GM19023 (cell line): Measurements from ENCODE around the gene ARHGEF25.
"Not testable (repeated sequence)": the region's sequence is repeated elsewhere in the genome, so short reads cannot be mapped to it uniquely, and the experiment has no call there.

Experiments used
- ATAC-seq: cut with Tn5 transposase; IDR thresholded peaks from one replicate; pipeline ENCODE4 v1.9.1; 2021; ENCODE audit warnings: mild to moderate bottlenecking, moderate library complexity; ENCODE audit not compliant: unreplicated experiment

ARHGEF25 gene

DNA sequence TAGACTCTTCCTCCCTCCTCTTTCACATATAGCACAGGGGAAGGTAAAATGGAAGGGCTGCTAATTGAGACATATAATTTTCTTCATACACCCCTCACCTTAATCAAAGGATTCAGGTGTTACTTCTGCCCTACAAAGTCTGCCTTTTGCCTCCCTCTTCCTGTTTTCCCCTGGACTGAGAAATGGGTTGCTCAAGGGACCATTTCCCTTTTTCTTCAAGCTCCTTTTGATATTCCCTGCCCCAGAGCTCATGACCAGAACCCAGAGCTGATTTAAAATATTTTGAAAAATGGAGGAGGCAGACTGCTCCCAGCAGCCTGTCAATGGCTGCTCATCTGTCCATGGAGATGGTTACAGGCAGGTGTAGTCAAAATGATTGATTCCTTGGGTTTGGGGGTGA is 26.5 kb upstream of the ARHGEF25 start:
- ATAC-seq: no peak

DNA sequence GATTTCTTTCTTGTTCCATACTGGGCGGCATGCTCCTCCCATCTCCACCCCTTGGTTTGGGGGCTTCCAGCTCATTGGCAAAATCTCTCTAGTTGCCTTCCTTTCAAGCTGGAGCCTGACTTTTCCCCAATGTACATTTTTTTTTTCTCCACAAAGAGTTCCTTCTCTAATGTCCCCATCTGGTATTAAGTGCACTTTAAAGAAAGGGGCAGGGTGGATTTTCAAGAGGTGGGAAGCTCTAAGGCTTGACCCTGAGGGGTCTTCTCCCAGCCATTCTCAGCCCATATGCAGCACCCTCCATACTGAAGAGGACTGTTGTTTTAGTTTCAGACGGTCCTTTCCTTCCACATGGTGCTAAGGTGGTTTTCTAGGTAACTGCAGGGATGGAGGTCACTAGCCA is 26.1 kb upstream of the ARHGEF25 start:
- ATAC-seq: no peak

DNA sequence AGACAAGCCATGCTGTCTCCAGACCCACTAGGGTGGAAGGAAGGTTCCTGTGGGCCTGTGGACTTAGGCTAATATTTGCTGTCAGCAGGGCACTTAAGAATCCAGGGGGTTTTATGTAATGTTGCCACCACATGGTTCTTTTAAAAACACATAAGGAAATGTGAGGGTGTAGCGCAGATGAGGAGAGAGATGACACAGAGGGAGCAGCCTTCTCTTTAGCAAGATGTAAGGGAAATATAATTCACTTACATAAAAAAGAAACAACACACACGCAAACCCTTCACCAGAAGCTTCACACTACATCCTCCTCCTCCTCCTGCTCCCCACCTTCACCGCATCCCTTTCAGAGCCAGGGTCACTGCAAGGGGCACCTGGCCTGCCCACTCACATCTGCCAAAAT is 25.1 kb upstream of the ARHGEF25 start:
- ATAC-seq: no peak

DNA sequence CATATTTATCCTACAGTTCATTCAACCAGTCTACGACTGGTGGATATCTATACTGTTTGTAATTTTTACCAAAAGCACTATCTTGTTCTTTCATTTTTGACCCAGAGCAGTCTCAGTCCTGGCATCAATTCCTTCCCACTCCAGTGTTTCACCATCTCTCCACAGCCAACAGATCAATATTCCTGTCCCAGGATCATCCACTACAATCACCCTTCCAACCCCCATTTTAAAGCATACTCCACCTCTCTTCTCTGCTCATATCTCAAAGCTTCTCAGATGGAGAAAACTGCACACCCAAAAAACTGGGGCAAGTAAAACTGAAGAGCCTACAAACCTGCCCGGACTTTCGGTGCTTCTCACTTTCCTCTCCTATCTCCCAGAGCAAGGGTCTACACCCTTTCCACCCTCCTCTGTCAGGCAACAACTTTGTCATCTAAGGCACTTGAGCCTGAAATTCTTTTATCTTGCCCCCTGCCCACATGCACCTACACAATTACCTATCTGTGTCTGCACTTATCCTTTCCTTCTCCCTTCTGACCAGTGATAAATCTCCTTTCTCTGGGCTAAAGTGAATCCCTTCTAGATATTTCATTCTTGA is 24.3 kb upstream of the ARHGEF25 start:
- ATAC-seq: no peak

DNA sequence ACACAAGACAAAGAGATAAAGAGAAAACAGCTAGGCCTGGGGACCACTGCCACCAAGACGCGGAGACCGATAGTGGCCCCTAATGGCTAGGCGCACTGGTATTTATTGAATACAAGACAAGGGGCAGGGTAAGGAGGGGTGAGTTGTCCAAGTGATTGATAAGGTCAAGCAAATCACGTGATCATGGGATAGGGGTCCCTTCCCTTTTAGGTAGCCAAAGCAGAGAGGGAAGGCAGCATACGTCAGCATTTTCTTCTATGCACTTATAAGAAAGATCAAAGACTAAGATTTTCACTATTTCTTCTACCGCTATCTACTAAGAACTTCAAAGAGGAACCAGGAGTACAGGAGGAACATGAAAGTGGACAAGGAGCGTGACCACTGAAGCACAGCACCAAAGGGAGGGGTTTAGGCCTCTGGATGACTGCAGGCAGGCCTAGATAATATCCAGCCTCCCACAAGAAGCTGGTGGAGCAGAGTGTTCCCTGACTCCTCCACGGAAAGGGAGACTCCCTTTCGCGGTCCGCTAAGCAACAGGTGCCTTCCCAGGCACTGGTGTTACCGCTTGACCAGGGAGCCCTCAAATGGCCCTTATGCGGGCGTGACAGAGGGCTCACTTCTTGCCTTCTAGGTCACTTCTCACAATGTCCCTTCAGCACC is 22.2 kb upstream of the ARHGEF25 start:
- ATAC-seq: not testable (repeated sequence)

DNA sequence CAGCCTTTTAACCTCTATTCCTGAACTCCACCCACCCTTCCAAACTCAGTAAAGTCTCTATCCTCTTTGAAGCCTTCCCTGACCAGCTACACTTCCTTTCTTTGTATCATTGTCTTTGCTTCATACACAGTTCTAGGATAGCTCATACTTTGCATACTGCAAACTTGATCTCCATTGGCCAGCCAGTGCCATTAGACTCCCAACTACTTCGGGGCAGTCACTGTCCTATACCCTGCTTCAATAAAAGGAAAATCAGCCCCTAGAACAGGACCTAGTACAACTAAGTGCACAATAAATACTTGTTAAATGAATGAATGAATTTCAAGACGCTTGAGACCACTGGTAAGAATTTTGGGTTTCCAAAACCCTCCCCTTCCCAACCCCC is 20.8 kb upstream of the ARHGEF25 start:
- ATAC-seq: no peak

DNA sequence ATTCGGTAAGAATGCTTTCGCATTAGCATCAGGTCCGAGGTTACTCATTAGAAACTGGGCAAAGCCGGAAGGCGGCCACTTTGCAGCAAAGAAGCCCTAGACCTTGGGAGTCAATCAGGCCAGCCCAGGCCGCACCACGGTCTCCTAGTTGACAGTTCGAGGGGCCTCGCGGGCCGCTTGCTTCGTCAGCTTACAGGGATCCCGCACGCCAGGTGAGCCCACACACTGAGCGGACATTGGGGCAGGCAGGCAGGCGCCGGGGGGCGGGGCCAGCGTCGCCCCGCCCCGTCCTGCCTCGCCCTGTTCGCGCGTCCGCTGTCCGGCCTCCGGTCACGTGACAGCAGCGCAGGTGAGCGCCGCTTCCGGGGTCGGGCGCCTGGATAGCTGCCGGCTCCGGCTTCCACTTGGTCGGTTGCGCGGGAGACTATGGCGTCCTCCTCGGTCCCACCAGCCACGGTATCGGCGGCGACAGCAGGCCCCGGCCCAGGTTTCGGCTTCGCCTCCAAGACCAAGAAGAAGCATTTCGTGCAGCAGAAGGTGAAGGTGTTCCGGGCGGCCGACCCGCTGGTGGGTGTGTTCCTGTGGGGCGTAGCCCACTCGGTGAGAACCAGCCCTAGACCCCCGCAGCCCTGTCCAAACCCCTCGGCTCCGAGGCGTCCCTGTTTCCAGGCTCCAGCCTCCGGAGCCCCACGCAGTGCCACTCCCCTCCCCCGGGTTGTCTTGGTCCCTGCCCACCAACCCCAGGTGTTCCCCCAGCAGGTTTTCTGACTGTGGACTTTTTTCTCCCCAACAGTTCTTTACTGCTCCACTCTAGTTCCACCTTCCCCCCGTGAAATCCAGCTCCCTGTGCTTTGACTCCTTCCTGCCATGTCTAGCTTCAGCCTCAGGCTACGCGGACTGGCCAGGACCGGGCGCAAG is 20.1 kb upstream of the ARHGEF25 start, which contains the start of gene PIP4K2C:
TSS of gene PIP4K2C (plus strand) at position 329 of the 918 bp plus-strand sequence. CDS start at position 427, 98 bp downstream.
- peak; percentile 97 for ATAC-seq

DNA sequence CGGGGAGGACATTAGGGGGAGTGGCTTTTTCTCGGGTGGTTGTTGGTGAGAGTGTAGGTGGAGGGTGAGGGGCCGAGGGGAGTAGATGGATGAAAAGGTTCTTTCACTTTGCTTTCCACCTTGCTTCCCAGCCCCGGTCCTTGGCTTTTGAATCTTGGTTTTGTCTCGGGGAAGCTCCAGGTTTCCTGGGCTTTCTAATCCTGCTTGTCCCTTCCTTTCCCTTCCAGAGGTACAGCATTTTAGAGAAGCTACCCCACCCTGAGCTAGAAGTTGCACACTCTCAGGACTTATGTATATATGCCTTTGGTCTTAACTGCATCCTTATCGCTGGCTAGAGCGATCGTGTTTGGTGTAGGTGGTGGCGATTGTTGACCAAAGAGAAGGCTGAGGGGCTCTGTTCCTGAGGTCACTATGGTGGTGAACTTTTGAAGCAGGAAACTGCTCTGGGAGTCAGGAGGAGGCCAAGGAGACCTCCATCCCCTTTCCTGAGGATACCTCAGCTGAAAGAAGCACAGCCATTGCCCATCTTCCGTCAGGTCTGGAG is 19.4 kb upstream of the ARHGEF25 start:
- no peak for ATAC-seq

DNA sequence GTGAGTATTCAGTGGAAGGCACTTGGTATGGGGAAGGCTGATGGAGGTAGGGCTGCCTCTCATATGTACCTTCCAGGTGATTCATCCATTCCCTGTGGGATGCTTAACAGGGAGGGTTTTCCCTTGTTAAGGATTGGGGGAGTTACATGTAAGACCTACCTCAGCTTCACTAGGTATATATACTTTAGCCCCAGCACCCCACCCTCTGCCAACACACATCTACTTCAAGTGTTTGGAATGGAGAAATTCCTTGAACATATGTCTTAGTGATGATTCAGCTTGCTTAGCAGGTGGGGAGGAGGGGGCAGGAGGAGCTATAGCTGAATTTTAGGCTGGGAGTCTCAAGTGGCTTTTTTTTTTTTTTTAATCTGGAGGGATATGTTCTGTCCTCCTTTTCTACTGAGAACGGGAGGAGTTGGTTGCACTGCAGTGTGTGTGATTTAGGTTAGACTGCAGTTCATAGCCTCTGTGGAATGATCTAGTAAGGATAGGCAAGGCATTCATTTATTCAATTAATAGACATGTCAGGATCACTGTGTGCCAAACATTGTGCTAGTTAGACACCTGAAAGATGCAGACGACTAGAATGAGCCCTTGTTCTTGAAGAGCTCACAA is 18.6 kb upstream of the ARHGEF25 start:
- no peak for ATAC-seq

DNA sequence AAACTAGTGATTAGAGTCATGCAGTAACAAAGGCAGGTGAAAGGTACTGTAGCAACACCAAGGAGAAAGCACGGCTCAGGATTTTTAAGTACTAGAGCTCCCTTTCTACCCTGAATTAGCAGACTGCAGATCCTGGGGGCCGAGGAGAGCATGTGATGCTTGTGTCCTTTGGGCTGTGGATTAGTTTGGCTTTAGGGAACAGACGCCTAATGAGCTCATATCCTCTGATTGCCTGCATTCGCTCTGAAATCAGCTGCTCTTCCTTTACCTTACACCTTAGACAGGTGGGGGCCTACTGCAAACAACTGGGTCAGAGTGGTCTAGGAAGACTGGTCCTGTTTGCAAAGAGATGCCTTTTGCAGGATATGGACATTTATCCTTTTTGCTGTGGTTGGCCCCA is 18.0 kb upstream of the ARHGEF25 start:
- no peak for ATAC-seq

DNA sequence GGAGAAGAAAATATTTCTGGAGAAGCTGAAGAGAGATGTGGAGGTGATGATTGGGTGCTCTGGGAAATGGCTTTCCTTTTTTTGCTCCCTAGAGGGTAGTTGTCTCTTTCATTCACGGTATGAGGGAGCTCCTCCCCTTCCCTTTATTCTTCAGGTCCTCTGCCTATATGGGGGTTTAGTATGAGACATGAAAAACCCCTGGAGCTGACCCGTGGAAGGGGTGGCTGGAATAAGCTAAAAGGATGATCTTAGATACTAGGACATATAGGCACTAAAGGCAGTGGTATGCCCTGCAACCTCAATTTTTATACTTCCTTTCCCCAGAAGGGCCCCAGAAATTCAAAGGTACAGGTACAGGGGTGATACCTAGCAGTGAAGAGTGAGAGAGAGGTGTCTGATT is 10.8 kb upstream of the ARHGEF25 start:
- ATAC-seq: no peak

DNA sequence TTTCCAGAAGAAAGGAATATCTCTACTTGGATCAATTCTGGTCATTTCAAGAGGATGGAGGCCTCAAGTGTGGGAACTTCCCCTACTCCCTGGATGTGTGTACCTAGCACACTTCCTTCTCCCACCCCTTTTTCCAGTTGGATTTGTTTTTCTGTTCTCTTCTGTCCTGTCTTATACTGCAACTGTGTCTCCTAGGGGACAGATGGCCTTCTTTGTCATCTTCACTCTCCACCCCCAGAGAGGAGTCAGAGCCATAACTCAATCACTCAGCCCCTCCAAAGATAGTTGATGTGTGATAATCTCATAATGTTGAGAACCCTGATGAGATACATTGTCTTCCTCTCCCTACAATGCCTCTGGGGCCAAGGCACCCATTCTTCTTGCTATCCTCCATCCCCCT is 8.7 kb upstream of the ARHGEF25 start:
- ATAC-seq: no peak

DNA sequence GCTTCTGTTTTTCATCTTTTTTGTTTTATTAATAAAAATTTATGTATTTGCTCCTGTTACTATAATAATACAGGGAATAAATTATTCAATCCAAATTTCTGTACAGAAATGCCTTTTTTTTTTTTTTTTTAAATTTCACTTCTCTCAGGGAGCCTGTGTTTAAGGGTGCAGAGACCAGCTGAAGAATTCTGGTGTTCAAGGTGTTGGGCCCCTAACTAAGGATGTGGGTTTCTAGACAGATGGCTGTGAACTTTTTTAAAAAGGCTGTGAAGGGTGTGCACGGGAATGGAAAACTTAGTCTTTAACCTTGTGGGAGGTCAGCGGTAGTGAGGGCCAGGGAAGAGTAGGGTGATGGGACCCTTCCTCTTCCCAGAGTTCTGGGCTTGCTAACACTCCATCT is 7.9 kb upstream of the ARHGEF25 start:
- ATAC-seq: no peak

DNA sequence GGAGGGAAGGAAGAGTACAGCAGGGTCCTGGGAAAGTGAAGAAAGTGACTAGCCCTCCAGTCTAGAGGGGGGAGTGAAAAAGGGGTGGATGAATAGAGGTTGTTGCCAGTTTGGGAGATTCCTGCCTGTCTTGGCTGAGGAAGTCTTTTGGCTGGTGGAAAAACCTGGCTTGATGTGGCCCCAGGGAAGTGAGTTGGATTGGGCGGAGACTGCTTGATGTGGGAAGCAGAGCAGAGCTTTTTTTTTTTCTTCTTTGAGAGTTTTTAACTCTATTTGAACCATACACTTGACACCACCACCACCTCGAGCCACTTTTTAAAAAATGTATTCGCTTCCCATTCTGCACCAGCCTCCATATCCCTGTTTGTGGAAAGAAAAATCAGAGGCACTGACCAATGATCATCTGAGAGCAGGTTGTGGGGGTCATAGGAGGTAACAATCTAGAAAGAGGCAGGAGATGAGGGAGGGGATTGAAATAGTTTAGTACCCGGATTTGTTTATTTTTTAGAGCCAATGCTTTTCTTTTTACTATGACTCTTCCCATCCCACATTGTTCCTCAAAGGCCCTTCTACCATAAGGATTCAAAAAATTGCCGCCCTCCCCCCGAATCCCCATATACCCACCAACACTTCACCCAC is 7.3 kb upstream of the ARHGEF25 start:
- no peak for ATAC-seq

DNA sequence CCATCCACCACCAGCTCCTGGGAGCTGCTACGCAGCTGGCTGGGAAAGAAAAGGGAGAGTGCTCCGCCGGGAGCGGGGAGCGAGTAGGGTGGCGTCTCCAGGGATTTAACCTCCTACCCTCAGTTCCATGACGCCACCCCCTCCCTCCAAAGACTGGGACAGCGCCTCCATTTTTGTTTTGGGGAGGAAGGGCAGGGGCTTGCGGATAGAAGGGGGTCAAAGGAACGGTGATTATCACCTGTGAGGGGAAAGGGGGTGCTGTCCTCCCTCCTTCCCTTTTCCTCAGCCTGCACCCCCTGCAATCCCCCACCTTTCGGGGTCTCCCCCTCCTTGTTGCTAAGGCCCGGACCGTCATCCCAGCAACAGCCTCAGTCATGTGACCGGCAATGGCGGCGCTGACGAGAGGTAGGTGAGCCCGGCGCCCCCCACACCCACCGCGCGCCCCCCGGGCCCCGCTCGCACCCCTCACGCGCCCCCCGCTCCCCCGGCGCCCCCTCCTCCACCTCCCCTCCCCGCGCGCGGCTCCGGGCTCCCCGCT is 6.7 kb upstream of the ARHGEF25 start, which contains the start of gene DTX3:
TSS of gene DTX3 (plus strand) at position 371 of the 538 bp plus-strand sequence. CDS start 1,694 bp downstream, outside the sequence.
- ATAC-seq: peak; percentile 71

DNA sequence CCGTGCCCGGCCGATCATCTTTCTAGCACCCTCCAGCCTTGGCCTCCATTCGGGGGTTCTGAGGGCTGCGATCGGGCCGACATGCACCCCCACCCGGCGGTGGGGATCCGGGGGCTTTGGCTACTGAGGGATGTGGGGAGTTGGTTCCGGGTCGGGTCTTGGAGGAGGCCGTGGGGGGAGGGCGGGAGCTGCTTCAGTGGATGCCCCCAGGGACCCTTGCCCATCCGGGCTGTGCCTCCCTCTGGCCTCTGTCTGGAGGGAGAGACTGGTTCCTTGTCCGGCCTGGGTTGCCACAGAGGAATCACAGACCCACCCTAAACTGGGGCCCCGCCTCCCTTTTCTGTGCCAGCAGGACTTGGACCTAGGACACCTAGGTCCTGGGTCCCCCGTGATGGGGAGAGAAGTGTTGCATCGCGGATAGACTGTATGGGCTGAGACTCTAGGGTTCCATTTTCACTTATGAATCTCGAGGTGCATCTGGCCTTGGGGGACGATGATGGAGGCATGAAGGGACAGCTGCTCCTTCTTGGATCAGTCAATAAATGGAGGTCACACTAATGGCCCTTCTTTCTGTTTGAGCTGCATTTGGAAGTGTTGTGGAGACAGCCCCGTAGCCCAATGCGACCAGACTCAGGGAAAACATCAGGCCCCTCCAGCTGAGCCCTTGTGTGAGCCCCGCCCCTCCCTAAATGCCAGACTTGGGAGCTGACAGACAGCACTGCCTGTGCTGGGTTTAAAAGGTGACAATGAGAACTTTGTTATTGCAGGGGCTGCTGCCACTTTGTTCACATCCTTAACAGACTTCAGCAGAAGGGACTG is 6.0 kb upstream of the ARHGEF25 start:
- ATAC-seq: peak; percentile 20

DNA sequence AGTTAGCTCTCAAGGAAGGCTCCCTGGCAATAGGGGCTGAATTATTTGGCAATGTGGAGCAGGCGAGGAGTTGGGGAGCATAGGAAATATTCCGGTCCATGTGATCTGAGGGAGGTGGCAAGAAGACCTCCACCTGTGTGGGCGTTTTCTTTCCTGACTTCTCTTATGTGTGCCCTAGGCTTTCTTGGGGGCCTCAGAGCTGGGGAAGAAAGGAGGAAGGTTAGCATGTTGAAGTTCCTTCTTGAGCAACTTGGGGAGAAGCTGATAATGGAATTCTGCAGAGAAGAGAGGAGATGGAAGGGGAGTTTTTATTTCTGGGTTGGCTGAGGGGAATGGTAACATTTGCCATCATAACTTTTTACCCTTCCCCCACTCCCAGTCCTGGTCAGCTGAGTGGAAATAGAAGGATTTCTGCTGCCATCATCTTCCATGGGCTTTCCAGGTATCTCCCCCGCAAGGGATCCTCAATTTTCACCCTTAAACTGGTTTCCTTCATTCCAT is 5.4 kb upstream of the ARHGEF25 start:
- no peak for ATAC-seq

DNA sequence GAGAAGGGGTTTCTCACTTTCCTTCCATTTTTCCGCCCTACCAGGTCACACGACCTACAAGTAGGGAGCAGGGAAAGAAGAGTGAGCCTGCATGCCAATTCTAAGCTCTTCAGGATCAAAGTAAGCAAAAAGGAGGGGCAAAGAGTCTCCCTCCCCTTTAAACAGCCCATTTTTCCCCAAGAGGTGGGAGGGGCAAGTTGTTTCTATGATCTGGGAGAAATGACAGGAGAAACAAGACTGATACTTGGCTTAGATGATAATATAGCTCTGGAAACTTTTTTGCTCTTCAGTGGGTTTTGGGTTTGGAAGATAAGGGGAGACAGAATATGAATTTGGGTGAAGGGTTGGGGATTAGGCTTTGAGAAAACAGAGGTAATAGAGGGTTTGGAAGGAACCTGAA is 4.8 kb upstream of the ARHGEF25 start:
- no peak for ATAC-seq

DNA sequence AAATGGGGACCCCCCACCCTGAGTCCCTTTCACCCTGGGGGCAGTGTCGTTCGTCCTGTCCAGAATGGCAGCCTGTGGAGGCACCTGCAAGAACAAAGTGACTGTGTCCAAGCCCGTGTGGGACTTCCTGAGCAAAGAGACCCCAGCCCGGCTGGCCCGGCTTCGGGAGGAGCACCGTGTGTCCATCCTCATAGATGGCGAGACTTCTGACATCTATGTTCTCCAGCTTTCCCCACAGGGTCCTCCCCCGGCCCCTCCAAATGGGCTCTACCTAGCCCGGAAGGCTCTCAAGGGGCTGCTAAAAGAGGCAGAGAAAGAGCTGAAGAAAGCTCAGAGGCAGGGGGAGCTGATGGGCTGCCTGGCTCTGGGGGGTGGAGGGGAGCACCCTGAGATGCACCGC is 4.4 kb upstream of the ARHGEF25 start:
- no peak for ATAC-seq
